KG1 (cell line): ENCODE data around the gene SMIM24.
A peak's percentile ranks its signal among the peaks of the same experiment; 100 is the strongest.
"Not testable (repeated sequence)": the region's sequence is repeated elsewhere in the genome, so short reads cannot be mapped to it uniquely, and the experiment has no call there.

Source experiments
- DNase-seq: peaks from one replicate; lab custom pipeline; 2025; lab: John Stamatoyannopoulos, UW

Gene SMIM24

DNA sequence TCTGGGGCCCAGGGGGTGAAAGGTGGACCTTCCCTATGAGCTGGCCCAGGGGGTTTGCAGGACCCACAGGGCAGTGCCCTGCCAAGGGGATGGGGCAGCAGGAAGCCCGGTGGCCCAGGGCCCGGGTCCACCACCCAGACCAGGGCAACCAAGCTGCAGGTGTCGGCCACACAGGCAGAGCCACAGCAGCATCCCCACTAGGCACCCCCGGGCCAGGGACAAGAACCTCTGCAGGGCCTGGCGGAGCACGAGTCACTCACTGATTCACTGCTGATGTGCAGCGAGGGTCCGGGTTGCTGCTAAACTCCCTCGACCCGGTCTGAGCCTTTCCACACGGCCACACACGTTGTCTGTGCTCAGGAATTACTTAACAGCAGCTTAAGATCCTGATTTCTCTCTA is 34.6 kb upstream of the SMIM24 start:
- DNase-seq, result no peak

DNA sequence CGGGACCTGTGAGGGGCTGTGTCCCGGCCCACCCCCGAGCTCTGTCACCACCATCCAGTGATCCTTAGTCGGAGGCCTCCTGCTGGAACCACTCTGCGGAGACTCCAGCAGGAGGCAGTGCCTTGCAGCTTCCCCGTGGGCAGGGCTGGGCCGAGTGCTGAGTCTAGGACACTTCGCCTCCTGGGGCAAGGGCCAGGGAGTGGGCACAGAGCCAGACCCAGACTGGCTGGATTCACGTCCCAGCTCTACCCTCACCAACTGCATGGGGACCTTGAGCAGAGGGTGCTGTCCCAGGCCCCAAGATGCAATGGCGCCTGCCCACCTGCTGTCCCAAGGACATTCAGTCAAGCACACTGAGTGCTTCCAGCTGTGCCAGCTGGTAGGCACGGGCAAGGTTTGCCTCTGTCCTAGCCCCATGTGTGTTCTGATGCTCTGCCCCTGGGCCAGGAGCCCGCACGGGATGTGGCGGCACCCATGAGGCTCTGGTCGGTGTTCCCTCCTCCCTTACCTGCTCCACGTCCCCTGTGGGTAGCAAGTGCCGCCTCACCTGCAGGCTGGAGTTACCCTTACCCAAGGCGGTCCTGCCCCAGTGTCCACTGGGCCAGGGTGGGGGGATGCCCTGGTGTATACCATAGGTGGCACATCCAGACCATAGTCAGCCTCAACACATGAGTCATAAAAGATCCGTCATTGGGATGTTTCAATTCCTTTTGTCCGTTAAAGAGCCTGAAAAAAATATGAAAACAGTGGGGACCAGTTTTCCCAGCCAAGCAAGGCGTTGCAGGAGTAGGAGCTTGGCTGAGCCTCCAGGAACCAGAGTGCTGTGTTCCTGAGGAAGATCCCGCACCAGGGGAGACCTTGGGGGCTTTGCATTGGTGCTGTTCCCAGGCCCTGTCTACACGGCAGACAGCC is 33.2 kb upstream of the SMIM24 start:
- no peak for DNase-seq

DNA sequence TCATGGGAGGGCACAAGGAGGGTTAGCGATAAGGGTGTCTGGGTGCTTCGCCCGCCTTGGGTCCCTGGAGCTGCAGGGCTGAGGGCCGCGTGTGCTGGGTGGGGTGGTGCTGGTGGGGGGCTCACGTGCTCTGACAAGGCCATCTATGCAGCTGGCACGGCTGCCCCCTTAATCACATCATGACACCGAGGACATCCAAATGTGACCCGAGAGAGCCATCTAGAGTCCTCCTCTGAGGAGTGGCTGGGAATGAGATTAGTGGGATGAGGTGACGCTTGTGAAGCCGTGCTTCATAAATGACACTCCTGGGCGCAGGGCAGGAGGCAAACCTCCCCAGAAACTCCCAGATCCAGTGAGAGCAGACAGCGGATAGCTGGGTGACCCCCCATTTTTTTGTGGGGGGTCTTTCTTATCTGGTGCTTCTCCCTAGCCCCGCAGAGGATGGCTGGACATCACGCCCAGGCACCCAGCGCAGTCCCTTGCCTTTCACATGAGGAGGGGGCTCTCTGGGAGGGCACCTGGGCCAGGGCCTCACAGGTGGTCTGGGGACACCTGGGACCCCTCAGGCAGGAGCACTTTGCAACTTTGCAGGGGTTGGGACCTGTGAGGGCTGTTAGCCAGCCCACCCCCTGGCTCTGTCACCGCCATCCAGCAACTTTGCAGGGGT is 32.4 kb upstream of the SMIM24 start:
- DNase-seq, result no peak

DNA sequence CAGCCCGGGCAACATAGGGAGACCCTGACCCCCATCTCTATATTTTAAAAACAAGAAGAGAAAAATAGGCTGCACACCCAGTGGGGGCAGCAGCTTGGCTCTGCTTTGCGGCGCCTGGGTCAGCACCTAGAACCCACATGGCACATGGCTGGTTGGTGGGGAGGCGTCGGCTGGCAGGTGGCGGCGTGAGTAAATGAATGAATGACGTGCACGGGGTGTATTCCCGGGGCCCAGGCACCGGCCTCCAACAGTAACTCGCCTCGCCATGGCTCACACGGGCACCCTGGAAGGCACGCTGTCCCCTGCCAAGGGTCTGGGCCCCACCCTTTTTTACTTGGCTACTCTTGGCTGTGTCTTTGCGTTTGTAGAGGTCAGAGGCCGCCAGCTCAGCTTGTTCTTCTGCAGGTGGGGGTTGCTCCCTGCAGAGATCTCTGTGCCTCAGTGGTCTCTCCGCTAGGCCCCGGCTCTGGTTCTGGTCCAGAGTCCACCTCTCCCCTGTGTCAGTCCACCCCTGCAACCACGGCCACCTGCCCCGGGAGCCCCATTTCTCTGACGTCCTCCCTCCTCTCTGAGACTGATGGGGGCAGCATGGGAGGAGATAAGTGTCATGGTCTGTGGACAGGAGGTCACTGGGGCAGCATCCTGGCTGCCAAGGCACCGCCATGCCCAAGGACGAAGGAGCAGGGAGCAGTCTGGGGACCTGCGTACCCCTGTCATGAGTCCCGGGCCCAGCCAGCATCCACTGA is 31.4 kb upstream of the SMIM24 start:
- DNase-seq, result no peak

DNA sequence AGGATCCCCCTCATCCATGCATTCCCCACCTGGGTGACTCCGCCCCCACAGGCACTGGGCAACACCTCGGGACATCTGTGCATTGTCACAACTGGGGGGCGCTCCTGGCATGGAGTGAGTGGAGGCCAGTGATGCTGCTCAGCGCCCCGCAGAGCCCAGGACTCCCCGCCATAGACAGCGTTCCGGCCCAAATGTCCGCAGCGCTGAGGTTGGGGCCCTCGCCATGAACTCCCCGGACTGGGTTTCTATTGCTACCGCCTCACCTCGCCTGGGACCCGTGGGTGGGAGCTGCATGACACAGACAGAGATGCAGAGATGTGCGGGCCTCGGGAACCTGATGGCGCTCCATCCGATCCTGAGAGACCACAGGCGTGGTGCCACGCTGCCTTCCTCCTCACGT is 30.4 kb upstream of the SMIM24 start:
- no peak for DNase-seq

DNA sequence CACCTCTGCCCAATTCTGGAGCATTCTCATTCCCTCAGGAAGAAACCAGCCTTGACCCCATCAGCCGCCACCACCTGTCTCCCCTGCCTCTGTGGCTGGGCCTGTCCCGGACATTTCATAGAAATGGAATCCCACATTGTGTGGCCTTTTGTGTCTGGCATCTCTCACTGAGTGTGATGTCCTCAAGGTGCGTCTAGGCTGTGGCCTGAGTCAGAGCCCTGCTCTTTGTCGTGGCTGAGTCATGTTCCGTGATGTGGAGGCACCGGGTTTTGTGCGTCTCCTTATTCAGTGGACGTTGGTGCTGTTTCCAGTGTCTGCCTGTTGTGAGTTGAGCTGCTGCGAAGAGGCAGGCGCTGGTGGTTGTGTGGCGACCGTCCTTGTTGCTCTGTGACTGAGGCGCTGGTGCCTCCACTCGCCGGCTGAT is 29.3 kb upstream of the SMIM24 start:
- no peak for DNase-seq

DNA sequence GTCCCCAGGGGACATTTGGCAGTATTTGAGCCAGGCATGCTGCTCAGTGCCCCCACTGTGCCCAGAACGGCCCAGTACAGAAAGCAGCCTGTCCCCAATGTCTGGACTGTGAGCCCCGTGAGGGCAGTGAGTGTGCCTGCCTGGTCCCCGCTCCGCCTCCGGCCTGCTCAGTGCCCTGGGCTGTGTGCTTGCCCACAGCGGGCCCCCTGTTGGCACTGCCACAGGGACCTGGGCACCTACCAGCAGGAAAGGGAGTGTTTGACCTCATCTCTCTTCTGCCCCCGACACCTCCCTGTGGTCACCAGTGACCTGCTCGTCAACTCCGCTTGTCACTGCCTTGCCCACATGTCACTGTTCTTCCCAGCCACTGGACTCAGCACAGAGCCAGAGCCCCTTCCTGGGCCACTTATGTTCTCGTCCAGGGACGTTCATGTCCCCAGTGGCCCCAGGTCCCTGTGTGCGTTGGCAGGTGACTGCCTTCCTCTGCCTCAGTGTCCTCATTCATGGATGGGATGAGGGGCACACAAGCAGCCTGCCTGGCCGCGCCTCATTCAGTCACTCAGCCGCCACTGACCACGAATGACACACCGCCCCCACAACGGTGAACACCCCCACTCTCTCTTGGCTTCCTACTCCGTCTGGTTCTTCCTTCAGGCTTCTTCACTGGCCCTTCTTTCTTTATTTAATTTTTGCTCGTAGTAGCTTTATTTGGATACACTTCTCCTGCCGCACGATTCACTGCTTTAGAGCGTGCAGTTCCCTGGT is 28.6 kb upstream of the SMIM24 start:
- DNase-seq, result no peak

DNA sequence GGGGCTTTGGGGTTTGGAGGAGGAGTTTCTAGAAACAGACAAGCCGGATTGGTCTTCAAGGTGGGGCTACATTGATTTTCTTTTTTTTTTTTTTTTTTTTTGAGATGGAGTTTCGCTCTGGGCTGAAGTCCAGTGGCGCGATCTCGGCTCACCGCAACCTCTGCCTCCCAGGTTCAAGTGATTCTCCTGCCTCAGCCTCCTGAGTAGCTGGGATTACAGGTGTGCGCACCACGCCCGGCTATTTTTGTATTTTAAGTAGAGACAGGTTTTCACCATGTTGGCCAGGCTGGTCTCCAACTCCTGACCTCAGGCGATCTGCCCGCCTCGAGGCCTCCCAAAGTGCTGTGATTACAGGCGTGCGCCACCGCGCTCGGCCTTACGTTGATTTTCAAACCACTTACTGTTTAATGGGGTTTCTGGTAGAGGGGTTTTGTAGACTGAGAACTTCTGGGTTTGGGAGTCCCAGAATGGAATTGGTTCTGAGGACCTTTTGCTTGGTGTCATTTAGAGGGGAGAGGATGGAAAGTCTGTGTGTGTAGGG is 27.9 kb upstream of the SMIM24 start:
- not testable (repeated sequence) for DNase-seq

DNA sequence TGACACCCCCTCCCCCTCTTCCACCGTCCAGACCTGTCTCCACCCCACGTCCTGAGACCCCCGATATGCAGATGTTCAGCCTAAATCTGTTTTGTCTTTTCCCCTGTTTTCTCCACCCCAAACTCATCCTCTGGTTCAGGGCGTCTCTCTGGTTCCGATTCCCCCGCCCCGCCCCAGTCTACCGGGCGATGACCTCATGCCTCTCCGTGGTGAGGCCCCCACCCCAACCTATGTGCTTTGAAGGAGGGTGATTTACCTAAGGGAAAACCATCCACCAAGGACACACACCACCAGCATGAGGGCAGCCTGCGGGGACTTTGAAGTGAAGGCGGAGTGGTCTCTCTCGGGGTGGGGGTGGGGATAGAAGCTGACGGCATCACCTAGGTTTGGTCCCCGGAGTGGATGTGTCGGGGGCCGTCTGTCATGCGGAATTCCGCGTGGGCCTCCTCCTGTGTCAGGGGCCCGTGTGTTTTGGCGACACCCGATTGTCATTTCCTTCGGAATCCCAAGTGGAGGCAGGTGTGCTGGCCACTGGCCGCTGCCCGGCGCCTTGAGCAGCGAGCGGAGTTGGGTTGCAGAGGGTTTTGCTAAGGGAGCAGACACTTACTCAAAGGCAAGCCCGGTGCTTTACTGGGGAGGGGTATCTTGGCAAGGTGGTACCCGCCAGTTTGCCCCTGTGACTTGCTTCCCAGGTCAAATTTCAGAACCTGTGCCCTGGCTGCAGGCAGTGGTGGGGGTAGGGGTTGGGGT is 27.2 kb upstream of the SMIM24 start:
- DNase-seq, result no peak

DNA sequence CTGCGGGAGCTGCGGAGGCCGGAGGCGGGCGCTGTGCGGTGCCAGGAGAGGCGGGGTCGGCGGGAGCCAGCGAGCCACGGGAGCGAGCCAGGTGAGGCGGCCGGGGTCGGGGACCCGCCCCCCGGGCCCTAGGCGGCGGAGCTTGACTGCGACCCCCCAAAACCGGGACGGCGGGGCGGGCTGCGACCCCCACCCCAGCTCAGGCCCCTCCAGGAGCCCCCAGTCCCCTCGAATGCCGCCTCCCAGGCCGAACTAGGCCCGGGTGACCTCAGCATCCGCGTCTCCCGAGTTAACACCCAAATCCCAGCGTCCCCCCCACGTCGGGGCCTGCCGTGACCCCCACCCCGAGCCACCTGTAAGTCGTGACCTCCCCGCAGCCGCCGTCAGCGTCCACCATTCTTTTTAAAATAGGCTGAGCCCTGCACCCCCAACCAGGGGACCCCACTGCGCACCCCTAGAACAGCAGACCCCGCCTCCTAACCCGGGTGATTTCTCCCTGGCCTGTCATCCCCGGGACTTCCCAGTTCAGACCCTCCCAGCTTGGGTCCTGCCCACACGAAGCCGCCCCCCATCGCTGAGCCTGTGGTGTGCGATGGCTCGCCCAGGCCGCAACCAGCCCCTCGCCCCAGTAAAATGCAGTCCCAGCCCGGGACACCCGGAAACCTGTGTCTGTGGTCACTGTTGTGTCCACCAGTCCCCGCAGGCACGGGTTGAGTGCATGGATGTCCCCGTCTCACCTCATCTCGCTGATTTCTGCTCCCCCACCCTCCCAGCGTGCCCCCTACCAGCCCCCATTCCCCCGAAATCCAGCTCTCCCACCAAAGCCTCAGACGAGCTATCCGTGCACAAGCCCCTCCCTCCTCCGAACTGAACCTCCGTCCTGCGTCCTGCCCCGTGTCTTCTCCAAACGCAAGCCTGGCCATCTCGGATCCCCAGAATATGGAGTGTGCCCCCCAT is 26.3 kb upstream of the SMIM24 start:
- no peak for DNase-seq

DNA sequence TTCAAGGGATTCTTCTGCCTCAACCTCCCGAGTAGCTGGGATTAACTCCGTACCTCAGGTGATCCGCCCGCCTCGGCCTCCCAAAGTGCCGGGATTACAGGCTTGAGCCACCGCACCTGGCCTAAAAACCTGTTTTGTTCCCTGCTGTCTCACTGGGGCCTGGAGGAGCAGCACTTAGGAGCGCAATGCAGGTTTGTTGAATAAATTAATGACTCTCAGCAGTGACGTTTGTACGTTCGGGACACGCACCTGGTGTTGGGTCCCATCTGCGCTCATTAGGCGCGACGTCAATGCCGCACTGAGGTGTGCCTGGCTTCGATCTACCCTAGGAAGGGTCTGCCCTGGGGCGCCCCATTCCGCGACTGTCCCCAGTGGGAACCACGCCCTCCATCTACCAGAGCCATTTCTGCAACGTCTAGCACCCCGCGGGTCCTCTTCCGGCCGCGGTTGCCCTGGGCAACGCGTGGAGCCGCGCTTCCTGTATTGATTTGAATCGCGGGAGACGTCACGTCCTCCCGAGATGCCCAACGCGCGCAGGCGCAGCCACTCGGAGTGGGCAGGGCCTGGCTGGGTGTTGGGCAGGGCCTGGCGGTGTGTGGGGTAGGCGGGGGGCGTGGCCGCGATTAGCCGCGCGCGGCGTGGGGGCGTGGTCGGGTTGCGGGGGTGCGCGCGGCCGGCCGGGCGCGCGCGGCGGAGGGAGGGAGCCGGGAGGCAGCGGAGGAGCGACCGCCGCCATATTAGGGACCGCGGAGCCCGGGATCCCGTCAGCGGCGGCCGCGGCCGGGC is 25.5 kb upstream of the SMIM24 start, which contains the start of gene FZR1:
Gene FZR1, plus strand, starts transcription at position 714 of the 786 bp plus-strand sequence. CDS start 16,679 bp downstream, outside the sequence.
- DNase-seq, result peak; percentile 94

DNA sequence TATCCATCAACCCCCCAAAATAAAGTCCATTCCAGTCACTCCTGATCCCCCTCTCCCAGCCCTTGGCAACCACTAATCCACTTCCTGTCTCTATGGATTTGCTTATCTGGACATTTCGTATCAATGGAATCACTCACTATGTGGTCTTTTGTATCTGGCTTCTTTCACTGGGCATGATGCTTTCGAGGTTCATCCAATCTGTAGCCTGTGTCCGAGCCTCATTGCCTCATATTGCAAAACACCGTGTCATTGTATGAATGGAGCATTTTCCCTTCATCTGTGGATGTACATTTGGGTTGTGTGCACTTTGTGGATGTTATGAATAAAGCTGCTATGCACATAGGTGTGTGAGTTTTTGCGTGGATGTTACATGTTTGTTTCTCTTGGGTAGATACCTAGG is 24.4 kb upstream of the SMIM24 start:
- no peak for DNase-seq

DNA sequence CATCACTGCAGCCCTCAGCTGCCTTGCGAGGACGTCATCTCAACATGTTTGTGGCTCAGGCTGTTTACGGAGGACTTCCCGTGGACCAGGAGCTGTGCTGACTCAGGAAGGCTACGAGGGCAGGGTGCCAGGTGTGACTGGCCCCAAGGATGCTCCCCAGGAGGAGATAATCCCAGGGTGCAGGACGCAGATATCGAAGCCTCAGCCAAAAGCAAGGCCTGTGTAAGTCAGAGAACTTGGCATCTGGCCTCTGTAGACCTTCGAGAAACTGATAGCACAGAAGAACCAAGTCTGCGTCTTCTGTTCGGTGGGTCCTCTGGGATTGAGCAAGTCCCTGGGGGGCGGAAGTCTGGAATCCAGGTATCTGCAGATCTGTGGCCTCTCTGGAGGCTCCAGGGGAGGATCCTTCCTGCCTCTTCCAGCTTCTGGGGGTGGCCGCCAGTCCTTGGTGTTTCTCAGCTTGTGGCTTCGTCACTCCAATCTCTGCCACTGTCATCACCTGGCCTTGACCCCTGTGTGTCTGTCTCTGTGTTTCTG is 22.8 kb upstream of the SMIM24 start:
- no peak for DNase-seq

DNA sequence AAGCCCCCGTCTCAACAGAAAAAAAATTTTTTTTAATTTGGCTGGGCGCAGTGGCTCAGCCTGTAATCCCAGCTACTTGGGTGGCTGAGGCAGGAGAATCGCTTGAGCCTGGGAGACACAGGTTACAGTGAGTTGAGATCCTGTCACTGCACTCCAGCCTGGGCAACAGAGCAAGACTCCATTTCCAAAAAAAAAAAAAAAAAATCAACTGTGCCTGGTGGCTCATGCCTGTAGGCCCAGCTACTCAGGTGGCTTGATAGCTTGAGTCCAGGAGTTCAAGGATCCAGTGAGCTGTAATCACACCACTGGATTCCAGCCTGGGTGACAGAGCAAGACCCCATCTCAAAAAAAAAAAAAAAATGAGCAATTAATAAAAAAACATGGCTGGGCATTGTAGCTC is 21.5 kb upstream of the SMIM24 start:
- no peak for DNase-seq

DNA sequence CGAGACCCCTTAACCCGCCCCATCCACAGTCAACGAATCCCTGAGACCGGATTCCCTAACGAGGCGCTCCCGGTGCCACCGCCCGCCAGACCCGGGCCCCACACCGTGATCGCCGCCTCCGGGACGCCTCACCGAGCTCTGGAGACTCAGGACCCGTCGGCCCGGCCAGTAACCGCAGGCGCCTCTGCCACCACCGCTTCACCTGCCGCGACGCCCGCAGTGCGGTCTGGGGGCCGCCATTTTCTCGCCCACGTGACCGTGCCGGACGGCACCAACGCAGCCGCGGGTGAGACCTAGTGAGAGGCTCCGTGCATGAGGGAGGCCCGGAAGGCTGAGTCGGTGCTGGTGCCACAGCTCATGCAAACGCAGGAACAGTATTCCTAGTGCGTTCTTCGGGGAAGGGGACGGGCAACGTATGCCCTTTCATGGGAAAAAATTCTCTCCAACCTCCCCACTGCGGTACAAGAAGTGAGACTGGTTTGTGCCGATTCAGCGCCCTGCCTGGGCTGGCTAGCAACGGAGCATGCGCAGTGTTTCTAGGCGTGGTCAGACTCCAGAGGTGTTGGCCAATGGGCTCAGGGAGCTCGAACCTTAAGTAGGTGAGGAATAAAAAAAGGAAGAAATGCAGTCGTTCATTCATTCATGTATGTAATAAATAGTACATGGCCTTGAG is 20.2 kb upstream of the SMIM24 start, which contains the start of gene DOHH:
Gene DOHH, minus strand, starts transcription at position 246 of the 673 bp plus-strand sequence. CDS start 3,860 bp downstream, outside the sequence.
- peak; percentile 97 for DNase-seq

DNA sequence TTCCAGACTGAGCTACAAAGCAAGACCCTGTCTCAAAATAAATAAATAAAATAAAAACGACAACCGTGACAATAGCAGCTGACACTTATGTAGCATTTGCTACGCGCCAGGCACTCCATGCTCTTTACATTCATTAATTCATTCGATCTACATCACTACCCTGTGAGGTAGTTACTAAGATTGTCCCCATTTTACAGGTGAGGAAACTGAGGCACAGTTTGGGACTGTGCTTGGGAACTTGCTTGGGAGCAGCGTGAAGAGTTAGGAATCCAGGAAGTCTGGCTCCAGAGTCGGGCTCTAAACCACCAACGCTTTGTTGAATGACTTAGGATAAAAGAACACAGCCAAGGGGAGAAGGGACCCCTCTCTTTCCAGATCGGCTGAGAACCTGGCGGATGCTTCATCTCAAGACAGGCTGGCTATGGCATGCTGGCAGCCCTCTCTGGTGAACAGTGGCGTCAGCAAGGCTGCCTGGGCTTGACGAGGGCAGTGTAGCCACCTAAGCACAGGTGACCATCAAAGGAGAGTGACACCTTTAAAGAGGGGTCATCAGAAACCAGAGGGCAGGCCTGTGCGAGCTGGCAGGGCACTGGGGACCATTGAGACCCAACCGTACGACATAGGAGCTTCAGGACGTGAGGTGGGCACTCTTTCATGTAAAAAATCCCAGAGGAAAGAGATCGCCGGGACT is 19.6 kb upstream of the SMIM24 start:
- no peak for DNase-seq
